SU-DHL-6 (cell line): ENCODE data around the gene RBM4B.

Experiments used
- H2AFZ ChIP-seq: fragments of 200-600 bp; sonication (generic); 2 replicates; pipeline ENCODE4 v1.6.1; 2014; ENCODE audit warnings: low read depth, mild to moderate bottlenecking, moderate library complexity, mixed read lengths, antibody characterized with exemption, low read length; ENCODE audit not compliant: severe bottlenecking
- H3F3A ChIP-seq: fragments of 200-600 bp; shearing (Covaris generic); 2 replicates; pipeline ENCODE4 v1.6.0; 2016; ENCODE audit warnings: antibody characterized with exemption, mild to moderate bottlenecking; ENCODE audit not compliant: insufficient read depth
- H3K27ac ChIP-seq: fragments of 200-600 bp; sonication (generic); 2 replicates; pipeline ENCODE4 v1.5.1; 2016; ENCODE audit warnings: low read depth, mild to moderate bottlenecking, low read length, moderate library complexity, mixed read lengths
- H3K27me3 ChIP-seq: fragments of 200-600 bp; sonication (generic), shearing (Covaris generic); 2 replicates; pipeline ENCODE4 v1.6.0; 2014; ENCODE audit warnings: mild to moderate bottlenecking, low read length
- H3K36me3 ChIP-seq: fragments of 200-600 bp; sonication (generic); 2 replicates; pipeline ENCODE4 v1.6.1; 2014; ENCODE audit warnings: mild to moderate bottlenecking, low read length, mixed read lengths
- H3K4me2 ChIP-seq: fragments of 300-600, 200-600 bp; shearing (Covaris generic), sonication (generic); 2 replicates; pipeline ENCODE4 v1.6.0; 2014; ENCODE audit warnings: low read length, low read depth, mild to moderate bottlenecking; ENCODE audit not compliant: poor library complexity, severe bottlenecking
- H3K4me3 ChIP-seq: fragments of 200-600 bp; sonication (generic); 2 replicates; pipeline ENCODE4 v1.5.1; 2014; ENCODE audit warnings: antibody characterized with exemption, low read length, mild to moderate bottlenecking, mixed read lengths; ENCODE audit not compliant: insufficient read depth, poor library complexity, severe bottlenecking
- H3K79me2 ChIP-seq: fragments of 200-600 bp; sonication (generic); 2 replicates; pipeline ENCODE4 v1.6.1; 2014; ENCODE audit warnings: mild to moderate bottlenecking, low read length, moderate library complexity; ENCODE audit not compliant: insufficient read depth
- H3K9ac ChIP-seq: fragments of 200-600 bp; sonication (generic); 2 replicates; pipeline ENCODE4 v1.7.0; 2014; ENCODE audit warnings: mild to moderate bottlenecking, low read length
- H3K9me2 ChIP-seq: fragments of 200-600 bp; sonication (generic); replicated peaks from 2 replicates; pipeline ENCODE4 v1.6.1; 2014; ENCODE audit warnings: low read length; ENCODE audit not compliant: insufficient read depth
- H3K9me3 ChIP-seq: fragments of 200-600 bp; sonication (generic); 2 replicates; pipeline ENCODE4 v1.6.1; 2014; ENCODE audit warnings: low read length, mixed read lengths; ENCODE audit not compliant: insufficient read depth
- H4K20me1 ChIP-seq: fragments of 200-600 bp; sonication (generic); 2 replicates; pipeline ENCODE4 v1.6.1; 2014; ENCODE audit warnings: low read depth, mild to moderate bottlenecking, antibody characterized with exemption, low read length, moderate library complexity, mixed read lengths
- CTCF ChIP-seq: fragments of 200-600 bp; sonication (generic); IDR thresholded peaks from one replicate; pipeline ENCODE4 v1.5.1; 2017; ENCODE audit warnings: antibody characterized with exemption, mild to moderate bottlenecking, low read length, moderate library complexity; ENCODE audit not compliant: insufficient read depth, poor library complexity, severe bottlenecking
- EZH2phosphoT487 ChIP-seq: fragments of 200-600 bp; sonication (generic), shearing (Covaris generic); conservative IDR thresholded peaks from 2 replicates; pipeline ENCODE4 v1.6.1; 2018; ENCODE audit warnings: mild to moderate bottlenecking, antibody characterized with exemption, low read length, moderate library complexity, mixed read lengths

RBM4B gene

GRCh38 chr11:66720899-66721470, 43.3 kb upstream of the RBM4B start:
- no peak overlapping the region for H3K4me3 ChIP-seq

GRCh38 chr11:66720223-66720898, 42.7 kb upstream of the RBM4B start:
- no peak for TF ChIP-seq CTCF
- TF ChIP-seq EZH2phosphoT487 = no peak
- H3K9me3 ChIP-seq = no peaks in the 10 kb centered on the region
- H3K27me3 ChIP-seq = no peaks in the 10 kb centered on the region
- no peak overlapping the region for H3K4me2 ChIP-seq
- no peak overlapping the region for H3K9ac ChIP-seq
- H3K36me3 ChIP-seq = no peaks in the 10 kb centered on the region
- no peak overlapping the region for H3K27ac ChIP-seq
- no peaks in the 10 kb centered on the region for H3F3A ChIP-seq
- no peak overlapping the region for H3K4me3 ChIP-seq
- H2AFZ ChIP-seq = no peak overlapping the region
- H3K9me2 ChIP-seq = no peaks in the 10 kb centered on the region
- no peaks in the 10 kb centered on the region for H3K79me2 ChIP-seq
- H4K20me1 ChIP-seq = no peaks in the 10 kb centered on the region

More at GRCh38 chr11:66720899-66721470, 43.3 kb upstream of the RBM4B start:
- H3K36me3 ChIP-seq = no peaks in the 10 kb centered on the region
- no peak overlapping the region for H3K27ac ChIP-seq
- no peaks in the 10 kb centered on the region for H3K9me2 ChIP-seq
- H3K9me3 ChIP-seq = no peaks in the 10 kb centered on the region
- H3K27me3 ChIP-seq = no peaks in the 10 kb centered on the region
- no peaks in the 10 kb centered on the region for H3K79me2 ChIP-seq
- H2AFZ ChIP-seq = no peak overlapping the region
- TF ChIP-seq CTCF (no peak), EZH2phosphoT487 (no peak)
- H3K4me2 ChIP-seq = no peak overlapping the region
- H3F3A ChIP-seq = no peaks in the 10 kb centered on the region
- no peaks in the 10 kb centered on the region for H4K20me1 ChIP-seq
- H3K9ac ChIP-seq = no peak overlapping the region

- H3K4me3 ChIP-seq = no peak overlapping the region
Observed at GRCh38 chr11:66719111-66719872, 41.6 kb upstream of the RBM4B start.

More at GRCh38 chr11:66719111-66719872, 41.6 kb upstream of the RBM4B start:
- Histone ChIP-seq H2AFZ (no peak overlapping the region), H4K20me1 (no peaks in the 10 kb centered on the region), H3K9me2 (no peaks in the 10 kb centered on the region), H3K36me3 (no peaks in the 10 kb centered on the region), H3K27me3 (no peaks in the 10 kb centered on the region), H3K9me3 (no peaks in the 10 kb centered on the region), H3F3A (no peaks in the 10 kb centered on the region), H3K27ac (no peak overlapping the region), H3K79me2 (no peaks in the 10 kb centered on the region), H3K9ac (no peak overlapping the region), H3K4me2 (no peak overlapping the region)
- TF ChIP-seq CTCF (no peak), EZH2phosphoT487 (no peak)
